ENCODE results near the gene SOX6. TPM values are rescaled to one million over a fixed set of nuclear protein-coding genes. Genes with fewer than 3 reads are reported as not detected.
A peak's percentile ranks its signal among the peaks of the same experiment; 100 is the strongest.

Gene SOX6
- polyA plus RNA-seq, 1 experiment: 6.0 TPM

DNA sequence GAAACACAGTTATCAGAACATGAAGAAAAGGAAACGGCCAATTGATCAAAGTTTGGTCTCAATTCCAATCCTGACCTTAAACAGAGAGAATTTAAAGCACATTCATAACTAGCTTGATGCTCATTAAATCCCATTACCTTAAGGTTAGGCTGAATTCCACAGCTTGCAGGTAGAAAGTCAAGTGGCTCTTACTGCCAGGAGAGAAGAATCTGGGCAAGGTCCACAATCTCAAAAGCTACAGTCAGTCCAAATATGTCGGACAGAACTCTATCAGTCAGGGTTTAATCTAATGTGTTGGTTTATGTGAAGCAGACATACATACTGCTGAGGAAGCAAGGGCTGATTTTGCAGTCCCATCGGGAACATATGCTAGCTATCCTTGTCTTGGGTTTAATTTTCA lies 348.8 kb downstream of the SOX6 start:
- H3K4me3 ChIP-seq (ENCODE audit: low read depth, low read length): no peak overlapping the region
- no peaks in the 10 kb centered on the region for H3K27me3 ChIP-seq (ENCODE audit: control insufficient read depth, insufficient read depth, low read length)
- DNase-seq (ENCODE audit: low read depth, low spot score): no peak
- ChIA-PET CTCF (no interaction called here), POLR2A (no interaction called here)
- TF ChIP-seq, protein P1, sequence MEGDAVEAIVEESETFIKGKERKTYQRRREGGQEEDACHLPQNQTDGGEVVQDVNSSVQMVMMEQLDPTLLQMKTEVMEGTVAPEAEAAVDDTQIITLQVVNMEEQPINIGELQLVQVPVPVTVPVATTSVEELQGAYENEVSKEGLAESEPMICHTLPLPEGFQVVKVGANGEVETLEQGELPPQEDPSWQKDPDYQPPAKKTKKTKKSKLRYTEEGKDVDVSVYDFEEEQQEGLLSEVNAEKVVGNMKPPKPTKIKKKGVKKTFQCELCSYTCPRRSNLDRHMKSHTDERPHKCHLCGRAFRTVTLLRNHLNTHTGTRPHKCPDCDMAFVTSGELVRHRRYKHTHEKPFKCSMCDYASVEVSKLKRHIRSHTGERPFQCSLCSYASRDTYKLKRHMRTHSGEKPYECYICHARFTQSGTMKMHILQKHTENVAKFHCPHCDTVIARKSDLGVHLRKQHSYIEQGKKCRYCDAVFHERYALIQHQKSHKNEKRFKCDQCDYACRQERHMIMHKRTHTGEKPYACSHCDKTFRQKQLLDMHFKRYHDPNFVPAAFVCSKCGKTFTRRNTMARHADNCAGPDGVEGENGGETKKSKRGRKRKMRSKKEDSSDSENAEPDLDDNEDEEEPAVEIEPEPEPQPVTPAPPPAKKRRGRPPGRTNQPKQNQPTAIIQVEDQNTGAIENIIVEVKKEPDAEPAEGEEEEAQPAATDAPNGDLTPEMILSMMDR (IDR thresholded peaks at IDR 0.05; ENCODE audit: low read depth, low read length): no peak
- H3K9me3 ChIP-seq (ENCODE audit: control insufficient read depth, insufficient read depth, low read length): no peaks in the 10 kb centered on the region
- no peak overlapping the region for H3K27ac ChIP-seq (ENCODE audit: low read depth, low read length)

DNA sequence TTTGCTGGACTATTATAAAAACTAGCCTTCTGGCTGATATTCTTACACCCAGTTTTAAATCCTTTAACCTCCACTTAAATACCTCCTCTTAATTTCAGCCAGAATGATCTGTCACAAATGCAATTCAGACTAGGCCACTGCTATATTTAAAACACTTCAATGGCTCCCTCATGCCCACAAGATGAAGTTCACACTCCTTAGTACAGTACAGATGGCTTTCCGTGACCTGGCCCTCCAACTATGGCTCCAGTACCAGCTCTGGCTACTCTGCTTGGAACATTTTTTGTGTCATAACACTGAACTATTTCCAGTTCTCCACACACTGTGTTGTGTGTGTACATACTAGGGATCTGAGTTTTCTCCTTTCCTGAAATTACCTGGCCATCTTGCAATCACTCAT lies 353.4 kb downstream of the SOX6 start:
- no peak overlapping the region for H3K4me3 ChIP-seq (ENCODE audit: low read depth, low read length)
- H3K27ac ChIP-seq (ENCODE audit: low read depth, low read length): no peak overlapping the region
- ChIA-PET POLR2A (no interaction called here), CTCF (interaction anchor here (1.6 kb wide), 1 partner anchor 611 kb away, joined by 6 read pairs; no protein-coding TSS in a partner anchor)
- no peak for DNase-seq (ENCODE audit: low read depth, low spot score)
- H3K27me3 ChIP-seq (ENCODE audit: control insufficient read depth, insufficient read depth, low read length): no peaks in the 10 kb centered on the region
- H3K9me3 ChIP-seq (ENCODE audit: control insufficient read depth, insufficient read depth, low read length): no peaks in the 10 kb centered on the region
- TF ChIP-seq, protein P1 (IDR thresholded peaks at IDR 0.05; ENCODE audit: low read depth, low read length): no peak

DNA sequence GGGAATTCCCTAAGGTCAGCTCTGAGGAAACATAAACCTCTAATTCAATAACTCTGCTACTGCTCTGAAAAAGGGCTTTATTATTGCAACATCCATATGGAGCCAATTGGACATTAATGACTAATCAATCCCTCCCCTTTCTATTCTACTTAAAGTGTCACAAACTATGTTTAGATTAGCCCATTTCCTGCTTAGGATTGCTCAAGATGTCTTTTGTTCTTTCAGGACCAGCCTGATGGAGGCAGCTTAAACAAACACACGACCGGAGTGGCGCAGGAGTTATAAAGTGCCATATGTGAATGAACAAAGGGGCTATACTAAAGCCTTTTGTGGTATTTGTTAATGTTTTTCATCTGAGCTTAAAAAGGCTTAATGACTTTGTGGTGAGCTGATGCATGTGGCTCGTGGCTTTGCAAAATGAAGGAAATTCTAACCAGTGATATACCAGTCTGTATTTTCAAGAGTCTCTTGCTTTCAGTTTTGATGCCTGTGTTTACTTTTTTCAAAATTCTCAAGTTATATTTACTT lies 354.4 kb downstream of the SOX6 start:
- Histone ChIP-seq H3K4me3 (ENCODE audit: low read depth, low read length) (peak overlapping the region; percentile 28), H3K27ac (ENCODE audit: low read depth, low read length) (peak overlapping the region; percentile 83), H3K9me3 (ENCODE audit: control insufficient read depth, insufficient read depth, low read length) (no peaks in the 10 kb centered on the region), H3K27me3 (ENCODE audit: control insufficient read depth, insufficient read depth, low read length) (no peaks in the 10 kb centered on the region)
- peak; percentile 85 for DNase-seq (ENCODE audit: low read depth, low spot score)
- TF ChIP-seq, protein P1 (IDR thresholded peaks at IDR 0.05; ENCODE audit: low read depth, low read length): no peak
- ChIA-PET POLR2A (interaction anchor here (0.6 to 1.4 kb wide), 6 partner anchors 9 to 612 kb away, joined by 3 to 4 read pairs (median 3); no protein-coding TSS in a partner anchor), CTCF (interaction anchor here (0.6 to 1.6 kb wide), 4 partner anchors 16 to 612 kb away, joined by 3 to 6 read pairs (median 4); no protein-coding TSS in a partner anchor)

DNA sequence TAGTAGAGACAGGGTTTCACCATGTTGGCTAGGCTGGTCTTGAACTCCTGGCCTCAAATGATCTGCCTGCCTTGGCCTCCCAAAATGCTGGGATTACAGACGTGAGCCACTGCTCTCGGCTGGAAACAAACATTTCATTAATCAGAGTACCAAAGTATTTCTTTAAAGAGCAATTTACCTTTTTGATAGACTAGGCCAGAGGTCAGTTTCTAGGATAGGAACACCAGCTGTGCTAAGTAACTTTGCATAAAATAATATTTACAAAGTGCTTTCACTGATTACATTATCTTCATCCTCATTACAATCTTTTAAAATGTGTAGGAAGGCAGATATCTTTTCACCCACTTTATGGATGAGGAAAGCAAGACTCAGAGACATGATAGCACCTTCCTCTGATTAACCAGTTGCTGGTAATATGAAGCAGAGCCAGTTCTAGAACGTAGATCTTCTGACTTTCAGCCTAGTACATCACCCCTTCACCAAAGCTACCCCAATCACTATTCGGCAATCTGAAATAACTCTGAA lies 355.2 kb downstream of the SOX6 start:
- POLR2A ChIA-PET: interaction anchor here (1.1 to 1.4 kb wide), 3 partner anchors 14 to 613 kb away, joined by 3 read pairs; no protein-coding TSS in a partner anchor
- peak overlapping the region; percentile 72 for H3K27ac ChIP-seq (ENCODE audit: low read depth, low read length)
- CTCF ChIA-PET: interaction anchor here (0.6 kb wide), 1 partner anchor 388 kb away, joined by 3 read pairs; no protein-coding TSS in a partner anchor
- H3K9me3 ChIP-seq (ENCODE audit: control insufficient read depth, insufficient read depth, low read length): no peaks in the 10 kb centered on the region
- TF ChIP-seq, protein P1 (IDR thresholded peaks at IDR 0.05; ENCODE audit: low read depth, low read length): no peak
- no peak for DNase-seq (ENCODE audit: low read depth, low spot score)
- H3K27me3 ChIP-seq (ENCODE audit: control insufficient read depth, insufficient read depth, low read length): no peaks in the 10 kb centered on the region
- H3K4me3 ChIP-seq (ENCODE audit: low read depth, low read length): no peak overlapping the region

GRCh38 chr11:16000065-16000464 lies 356.3 kb downstream of the SOX6 start:
- Histone ChIP-seq H3K27me3 (ENCODE audit: control insufficient read depth, insufficient read depth, low read length) (no peaks in the 10 kb centered on the region), H3K4me3 (ENCODE audit: low read depth, low read length) (no peak overlapping the region), H3K9me3 (ENCODE audit: control insufficient read depth, insufficient read depth, low read length) (no peaks in the 10 kb centered on the region), H3K27ac (ENCODE audit: low read depth, low read length) (no peak overlapping the region)
- ChIA-PET CTCF (no interaction called here), POLR2A (no interaction called here)
- TF ChIP-seq, protein P1 (IDR thresholded peaks at IDR 0.05; ENCODE audit: low read depth, low read length): no peak
- DNase-seq (ENCODE audit: low read depth, low spot score): peak; percentile 38

Data from AG04450 (cell line).